Lower leg skin (tissue), 4 donors: Measurements from ENCODE around the gene TIMM8B. TPM values are rescaled to one million over a fixed set of nuclear protein-coding genes. Genes with fewer than 3 reads are reported as not detected.

Source experiments
- DNase-seq, 2 donors: peaks; one replicate each; pipeline ENCODE4 v3.0.0-alpha.2; 2019; ENCODE audit warnings: low spot score in 2 of 2
- H3K4me3 ChIP-seq: fragments of 200-600 bp; sonication (generic); 2 replicates; pipeline ENCODE4 v1.5.1; 2017; ENCODE audit warnings: mild to moderate bottlenecking, low read depth; ENCODE audit not compliant: poor library complexity, severe bottlenecking
- CTCF ChIP-seq, 3 donors: fragments of 450-650 bp; IDR thresholded peaks; one replicate each; pipeline ENCODE4 v1.5.1; 2016; ENCODE audit warnings: antibody characterized with exemption in 3 of 3, mild to moderate bottlenecking in 3 of 3, moderate library complexity in 2 of 3
- POLR2A ChIP-seq, 2 donors: fragments of 450-650 bp; IDR thresholded peaks; one replicate each; pipeline ENCODE4 v1.6.1; 2016 to 2017; ENCODE audit warnings: antibody characterized with exemption in 2 of 2, mild to moderate bottlenecking in 1 of 2, moderate library complexity in 1 of 2
- WGBS, 2 donors: methylation state at CpG; one replicate each; pipeline ENCODE4 v1.1.5; 2018; 5-methylcytosine and 5-hydroxymethylcytosine counted together
- intact Hi-C: fragments of 100-400 bp; cut with DNase I; formaldehyde crosslinking; loops from one replicate; pipeline ENCODE4 v1.15.0; 2023; ENCODE audit warnings: low total_unique reads
- total RNA-seq, 4 donors: library from RNA; depleted of rRNA; stranded (reverse); fragments of >200 nt; gene quantifications; one replicate each; pipeline ENCODE4 v1.1.0, GENCODE V29; 2016

Gene TIMM8B
- total RNA-seq, 4 donors from 2014 or later: 12.4 to 49.0 (median 29.9) TPM

DNA sequence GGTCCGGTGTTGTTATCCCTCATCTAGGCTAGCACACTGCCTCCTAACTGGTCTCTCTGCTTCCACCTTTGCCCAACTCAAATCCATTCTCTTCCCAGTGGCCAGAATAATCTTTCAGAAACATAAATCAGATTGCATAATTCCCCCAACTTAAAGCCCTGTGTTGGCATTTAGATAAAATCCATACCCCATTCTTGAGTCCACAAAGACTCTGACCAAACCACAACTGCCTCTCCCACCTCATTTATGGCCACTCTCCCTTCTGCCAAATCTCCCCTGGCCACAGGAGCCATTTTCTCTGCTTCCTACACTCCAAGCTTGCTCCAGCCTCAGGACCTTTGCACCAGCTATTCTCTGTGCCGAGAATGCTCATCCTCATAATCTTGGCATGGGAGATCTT, 40.5 kb upstream of the TIMM8B start:
- intact Hi-C loops: no loop called here
- DNase-seq: no peak
- no peak overlapping the region for H3K4me3 ChIP-seq
- 85 to 92% methylated on average over 2 of the region's 2 CpGs for WGBS, 2 donors
- TF ChIP-seq POLR2A (IDR thresholded peaks at IDR 0.05) (no peak), CTCF (IDR thresholded peaks at IDR 0.05) (no peak)

GRCh38 chr11:112123129-112123528, 36.6 kb upstream of the TIMM8B start:
- TF ChIP-seq POLR2A (IDR thresholded peaks at IDR 0.05) (no peak), CTCF (IDR thresholded peaks at IDR 0.05) (no peak)
- intact Hi-C loops: no loop called here
- no peak for DNase-seq
- WGBS, 2 donors: 65 to 69% methylated on average over 4 of the region's 4 CpGs
- no peak overlapping the region for H3K4me3 ChIP-seq

- no peak for DNase-seq
- intact Hi-C loops: no loop called here
- WGBS, 2 donors: 70 to 81% methylated on average over 5 of the region's 5 CpGs
- TF ChIP-seq POLR2A (IDR thresholded peaks at IDR 0.05): no peak
- no peak for TF ChIP-seq CTCF (IDR thresholded peaks at IDR 0.05)
- no peak overlapping the region for H3K4me3 ChIP-seq
Measured at GRCh38 chr11:112121981-112122615, 35.5 kb upstream of the TIMM8B start.

GRCh38 chr11:112118176-112118575, 31.6 kb upstream of the TIMM8B start:
- 79 to 85% methylated on average over 2 of the region's 2 CpGs for WGBS, 2 donors
- DNase-seq: no peak
- intact Hi-C loops: loop anchor here (10.0 kb wide), 1 partner anchor 57 kb away; the partner anchor contains the start of gene BCO2
- H3K4me3 ChIP-seq: no peak overlapping the region
- TF ChIP-seq CTCF (IDR thresholded peaks at IDR 0.05) (no peak), POLR2A (IDR thresholded peaks at IDR 0.05) (no peak)

- intact Hi-C loops: loop anchor here (10.0 kb wide), 1 partner anchor 59 kb away; the partner anchor contains the start of gene BCO2
- TF ChIP-seq CTCF (IDR thresholded peaks at IDR 0.05) (no peak), POLR2A (IDR thresholded peaks at IDR 0.05) (no peak)
- no peak overlapping the region for H3K4me3 ChIP-seq
- 54 to 68% methylated on average over 5 of the region's 5 CpGs for WGBS, 2 donors
- DNase-seq: no peak
Measured at GRCh38 chr11:112115386-112115785, 28.8 kb upstream of the TIMM8B start.

DNA sequence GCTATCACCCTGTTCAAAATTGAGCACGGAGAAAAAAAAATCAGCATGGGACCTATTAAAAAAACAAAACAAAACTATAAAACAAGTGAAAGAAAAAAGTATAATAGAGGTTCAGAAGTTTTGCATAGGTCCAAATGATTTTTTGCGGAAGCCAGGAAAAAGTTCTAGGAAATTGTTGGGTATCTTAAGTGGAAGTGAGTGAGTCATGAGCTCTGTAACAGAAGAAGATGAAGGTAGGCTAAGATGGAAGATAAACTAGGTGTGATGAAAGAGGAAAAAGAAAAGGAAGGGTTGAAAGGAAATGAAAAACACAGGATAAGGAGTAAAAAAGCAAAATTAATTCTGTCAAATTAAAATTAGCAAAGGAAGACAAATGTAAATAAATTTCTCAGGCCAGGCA, 27.9 kb upstream of the TIMM8B start:
- no peak overlapping the region for H3K4me3 ChIP-seq
- no peak for TF ChIP-seq POLR2A (IDR thresholded peaks at IDR 0.05)
- no peak for TF ChIP-seq CTCF (IDR thresholded peaks at IDR 0.05)
- intact Hi-C loops: loop anchor here (10.0 kb wide), 1 partner anchor 60 kb away; the partner anchor contains the start of gene BCO2
- DNase-seq: no peak
- 93 to 95% methylated on average over 2 of the region's 2 CpGs for WGBS, 2 donors
